ENCODE results near the gene SH3GLB1. TPM values are rescaled to one million over a fixed set of nuclear protein-coding genes. Genes with fewer than 3 reads are reported as not detected.

The SH3GLB1 gene
- total RNA-seq, 3 donors from 2014 or later: 50.5 to 93.8 (median 63.8) TPM

GRCh38 chr1:86754265-86754974, 50.0 kb downstream of the SH3GLB1 start:
- Histone ChIP-seq H3K27ac (no peak overlapping the region), H3K27me3 (no peaks in the 10 kb centered on the region), H3K4me1 (peaks cover 0 to 5% of the 10 kb centered on the region in 2 donors), H3K4me3 (no peak overlapping the region), H3K9me3 (no peaks in the 10 kb centered on the region), H3K36me3 (no peaks in the 10 kb centered on the region)
- DNase-seq (ENCODE audit: low spot score in 2 of 2): no peak
- TF ChIP-seq CTCF (IDR thresholded peaks at IDR 0.05) (no peak), POLR2AphosphoS5 (IDR thresholded peaks at IDR 0.05) (no peak), POLR2A (IDR thresholded peaks at IDR 0.05) (no peak)
- intact Hi-C loops (cut with DNase I; ENCODE audit: low total_unique reads): no loop called here

- no peak overlapping the region for H3K4me3 ChIP-seq
- intact Hi-C loops (cut with DNase I; ENCODE audit: low total_unique reads): no loop called here
- TF ChIP-seq POLR2AphosphoS5 (IDR thresholded peaks at IDR 0.05) (no peak), CTCF (IDR thresholded peaks at IDR 0.05) (no peak), POLR2A (IDR thresholded peaks at IDR 0.05) (no peak)
- no peak for DNase-seq (ENCODE audit: low spot score in 2 of 2)
- no peaks in the 10 kb centered on the region for H3K27me3 ChIP-seq
- H3K4me1 ChIP-seq: peaks cover 0 to 5% of the 10 kb centered on the region in 2 donors
- H3K9me3 ChIP-seq: no peaks in the 10 kb centered on the region
- H3K36me3 ChIP-seq: no peaks in the 10 kb centered on the region
- no peak overlapping the region for H3K27ac ChIP-seq
Measured at GRCh38 chr1:86756062-86756406, 51.7 kb downstream of the SH3GLB1 start.

- no peaks in the 10 kb centered on the region for H3K27me3 ChIP-seq
- no peaks in the 10 kb centered on the region for H3K36me3 ChIP-seq
- peaks cover 0 to 5% of the 10 kb centered on the region in 2 donors for H3K4me1 ChIP-seq
- peak in 1 of 2 donors; percentile 62 for DNase-seq (ENCODE audit: low spot score in 2 of 2)
- peak overlapping the region in 2 of 3 donors; percentile 23 to 54 for H3K4me3 ChIP-seq
- H3K27ac ChIP-seq: peak overlapping the region; percentile 85 to 93
- intact Hi-C loops (cut with DNase I; ENCODE audit: low total_unique reads): no loop called here
- peak; percentile 15 to 53 (median 47) for TF ChIP-seq POLR2AphosphoS5 (IDR thresholded peaks at IDR 0.05)
- no peak for TF ChIP-seq CTCF (IDR thresholded peaks at IDR 0.05)
- no peak for TF ChIP-seq POLR2A (IDR thresholded peaks at IDR 0.05)
- H3K9me3 ChIP-seq: no peaks in the 10 kb centered on the region
Measured at GRCh38 chr1:86757272-86757984, 53.1 kb downstream of the SH3GLB1 start.

GRCh38 chr1:86758570-86758969, 54.2 kb downstream of the SH3GLB1 start:
- peak overlapping the region; percentile 85 to 93 for H3K27ac ChIP-seq
- intact Hi-C loops (cut with DNase I; ENCODE audit: low total_unique reads): no loop called here
- no peaks in the 10 kb centered on the region for H3K27me3 ChIP-seq
- H3K36me3 ChIP-seq: no peaks in the 10 kb centered on the region
- H3K9me3 ChIP-seq: no peaks in the 10 kb centered on the region
- H3K4me3 ChIP-seq: no peak overlapping the region
- DNase-seq (ENCODE audit: low spot score in 2 of 2): no peak
- peaks cover 0 to 5% of the 10 kb centered on the region in 2 donors for H3K4me1 ChIP-seq
- TF ChIP-seq CTCF (IDR thresholded peaks at IDR 0.05) (no peak), POLR2AphosphoS5 (IDR thresholded peaks at IDR 0.05) (no peak), POLR2A (IDR thresholded peaks at IDR 0.05) (no peak)

- Histone ChIP-seq H3K9me3 (no peaks in the 10 kb centered on the region), H3K27ac (no peak overlapping the region), H3K27me3 (no peaks in the 10 kb centered on the region), H3K36me3 (no peaks in the 10 kb centered on the region), H3K4me1 (peaks cover 0 to 5% of the 10 kb centered on the region in 2 donors), H3K4me3 (no peak overlapping the region)
- intact Hi-C loops (cut with DNase I; ENCODE audit: low total_unique reads): no loop called here
- DNase-seq (ENCODE audit: low spot score in 2 of 2): no peak
- no peak for TF ChIP-seq POLR2A (IDR thresholded peaks at IDR 0.05)
- TF ChIP-seq POLR2AphosphoS5 (IDR thresholded peaks at IDR 0.05): no peak
Measured at GRCh38 chr1:86760199-86760598, 55.8 kb downstream of the SH3GLB1 start.
